BE2C (cell line): ENCODE results near the gene ATP2B3.
A peak's percentile ranks its signal among the peaks of the same experiment; 100 is the strongest.

Experiments used
- DNase-seq: peaks from one replicate; pipeline ENCODE4 v3.0.0-alpha.2; 2020
- H3K27me3 ChIP-seq: fragments of 250-450 bp; sonication (Bioruptor Pico); 2 replicates; pipeline ENCODE4 v1.5.1; 2020; ENCODE audit warnings: mild to moderate bottlenecking
- H3K36me3 ChIP-seq: fragments of 250-450 bp; sonication (Bioruptor Pico); 2 replicates; pipeline ENCODE4 v1.5.1; 2020; ENCODE audit warnings: mild to moderate bottlenecking
- H3K4me1 ChIP-seq: fragments of 250-450 bp; sonication (Bioruptor Pico); 2 replicates; pipeline ENCODE4 v1.5.1; 2020
- H3K4me3 ChIP-seq: 2 replicates; pipeline ENCODE4 v1.5.1; 2011; ENCODE audit warnings: low read depth, low read length
- H3K9me3 ChIP-seq: fragments of 250-450 bp; sonication (Bioruptor Pico); 2 replicates; pipeline ENCODE4 v1.5.1; 2020
- TF ChIP-seq, protein P1 (sequence below): IDR thresholded peaks from 2 replicates; pipeline ENCODE4 v1.5.1; 2012; ENCODE audit warnings: mild to moderate bottlenecking, low read depth, low read length

ATP2B3 gene

DNA sequence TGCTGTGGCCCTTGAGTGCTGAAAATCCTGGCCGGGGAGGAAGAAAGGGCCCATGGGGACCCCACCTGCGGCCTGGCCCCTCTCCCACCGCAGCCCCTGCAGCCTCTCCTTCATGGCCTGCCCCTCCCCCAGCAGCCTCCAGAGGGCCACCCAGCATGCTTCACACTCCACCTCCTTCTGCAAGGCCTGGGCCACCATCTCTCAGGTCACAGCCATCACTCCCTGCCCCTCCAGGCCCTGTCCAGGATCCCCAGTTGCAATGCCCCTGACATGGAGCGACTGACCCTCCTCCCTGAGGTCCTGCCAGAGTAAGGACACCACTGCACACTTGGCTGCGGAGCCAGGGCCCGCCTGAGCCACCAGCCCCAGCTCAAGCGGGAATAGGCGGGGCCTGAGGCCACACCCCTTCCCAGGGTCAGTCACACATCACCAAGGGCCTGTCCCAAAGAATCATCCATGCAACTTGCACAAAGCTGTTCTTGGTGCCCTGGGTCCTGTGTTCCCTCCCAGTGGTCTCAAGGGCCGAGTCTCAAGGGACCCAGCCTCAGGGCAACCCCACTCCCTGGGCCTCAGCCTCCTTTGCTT is 48.6 kb downstream of the ATP2B3 start:
- Histone ChIP-seq H3K27me3 (no peaks in the 10 kb centered on the region), H3K36me3 (no peaks in the 10 kb centered on the region), H3K4me3 (no peak overlapping the region), H3K9me3 (no peaks in the 10 kb centered on the region), H3K4me1 (peaks cover 11% of the 10 kb centered on the region)
- TF ChIP-seq, protein P1, sequence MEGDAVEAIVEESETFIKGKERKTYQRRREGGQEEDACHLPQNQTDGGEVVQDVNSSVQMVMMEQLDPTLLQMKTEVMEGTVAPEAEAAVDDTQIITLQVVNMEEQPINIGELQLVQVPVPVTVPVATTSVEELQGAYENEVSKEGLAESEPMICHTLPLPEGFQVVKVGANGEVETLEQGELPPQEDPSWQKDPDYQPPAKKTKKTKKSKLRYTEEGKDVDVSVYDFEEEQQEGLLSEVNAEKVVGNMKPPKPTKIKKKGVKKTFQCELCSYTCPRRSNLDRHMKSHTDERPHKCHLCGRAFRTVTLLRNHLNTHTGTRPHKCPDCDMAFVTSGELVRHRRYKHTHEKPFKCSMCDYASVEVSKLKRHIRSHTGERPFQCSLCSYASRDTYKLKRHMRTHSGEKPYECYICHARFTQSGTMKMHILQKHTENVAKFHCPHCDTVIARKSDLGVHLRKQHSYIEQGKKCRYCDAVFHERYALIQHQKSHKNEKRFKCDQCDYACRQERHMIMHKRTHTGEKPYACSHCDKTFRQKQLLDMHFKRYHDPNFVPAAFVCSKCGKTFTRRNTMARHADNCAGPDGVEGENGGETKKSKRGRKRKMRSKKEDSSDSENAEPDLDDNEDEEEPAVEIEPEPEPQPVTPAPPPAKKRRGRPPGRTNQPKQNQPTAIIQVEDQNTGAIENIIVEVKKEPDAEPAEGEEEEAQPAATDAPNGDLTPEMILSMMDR: no peak
- DNase-seq: peak; percentile 46

DNA sequence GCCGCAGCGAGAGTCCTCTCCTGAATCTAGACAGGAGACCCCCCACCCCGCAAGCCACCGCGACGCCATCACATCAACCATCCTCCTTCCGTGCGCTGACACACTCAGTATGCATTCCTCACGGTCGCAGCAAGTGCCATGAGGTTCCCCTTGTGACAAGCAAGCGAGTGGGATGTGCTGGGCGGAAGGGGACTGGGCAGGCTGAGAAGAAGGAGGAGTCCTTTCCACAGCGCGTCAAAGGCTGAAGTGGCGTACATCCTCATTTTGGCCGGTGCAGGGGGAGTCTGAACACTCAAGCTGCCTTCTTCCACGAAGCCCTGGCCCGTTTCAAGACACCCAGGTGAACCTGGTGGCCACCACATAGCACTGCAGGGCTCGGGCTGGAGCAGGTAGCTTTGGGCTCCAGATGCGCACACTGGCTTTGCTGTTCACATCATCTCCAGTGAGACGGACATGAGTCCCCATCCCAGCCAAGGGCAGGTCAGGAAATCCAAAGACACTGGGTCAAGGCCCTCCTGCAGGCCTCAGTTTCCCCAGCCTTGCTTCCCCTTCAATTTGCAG is 51.1 kb downstream of the ATP2B3 start:
- DNase-seq: no peak
- TF ChIP-seq, protein P1: peak; percentile 9; the same call in 1 of the 2 replicates
- H3K4me3 ChIP-seq: no peak overlapping the region
- no peaks in the 10 kb centered on the region for H3K36me3 ChIP-seq
- H3K27me3 ChIP-seq: no peaks in the 10 kb centered on the region
- peaks cover 9% of the 10 kb centered on the region for H3K4me1 ChIP-seq
- H3K9me3 ChIP-seq: no peaks in the 10 kb centered on the region

DNA sequence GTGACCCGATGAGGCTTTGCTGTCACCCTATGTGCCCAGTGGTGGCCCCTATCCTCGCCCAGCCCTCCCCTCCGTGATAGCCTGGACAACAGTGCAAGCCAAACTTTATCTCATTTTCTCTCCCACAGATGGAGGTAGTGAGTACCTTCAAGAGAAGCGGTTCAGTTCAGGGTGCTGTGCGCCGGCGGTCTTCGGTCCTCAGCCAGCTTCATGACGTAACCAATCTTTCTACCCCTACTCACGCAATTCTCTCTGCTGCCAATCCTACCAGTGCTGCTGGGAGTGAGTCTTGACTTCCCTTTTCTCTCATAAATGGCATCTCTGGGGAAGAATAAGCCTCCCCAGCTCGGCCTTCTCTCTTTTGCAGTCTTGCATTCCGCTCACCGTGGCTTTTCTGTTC is 52.0 kb downstream of the ATP2B3 start:
- TF ChIP-seq, protein P1: no peak
- peaks cover under 1% of the 10 kb centered on the region for H3K4me1 ChIP-seq
- no peaks in the 10 kb centered on the region for H3K36me3 ChIP-seq
- H3K27me3 ChIP-seq: no peaks in the 10 kb centered on the region
- H3K9me3 ChIP-seq: no peaks in the 10 kb centered on the region
- DNase-seq: no peak
- no peak overlapping the region for H3K4me3 ChIP-seq

DNA sequence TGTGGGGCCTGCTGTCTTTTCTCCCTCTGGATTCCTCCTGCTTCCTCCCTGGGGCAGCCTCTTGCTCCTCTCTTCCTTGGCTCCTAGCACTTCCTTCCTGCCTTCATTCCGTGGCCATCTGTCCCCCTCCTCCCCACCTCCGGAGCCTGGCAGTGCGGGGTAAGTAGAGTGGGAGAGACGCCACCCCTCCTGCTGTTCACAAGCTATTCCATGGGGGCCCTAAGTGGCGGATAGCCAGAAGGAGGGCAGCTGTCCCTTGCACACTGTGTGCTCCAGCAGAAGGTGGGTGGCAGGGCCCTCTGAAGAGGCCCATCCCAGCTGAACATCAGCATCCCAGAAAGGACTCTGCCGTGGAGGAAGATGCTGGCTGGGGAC is 54.1 kb downstream of the ATP2B3 start:
- no peaks in the 10 kb centered on the region for H3K4me1 ChIP-seq
- DNase-seq: no peak
- no peaks in the 10 kb centered on the region for H3K36me3 ChIP-seq
- TF ChIP-seq, protein P1: no peak
- H3K27me3 ChIP-seq: no peaks in the 10 kb centered on the region
- H3K4me3 ChIP-seq: no peak overlapping the region
- no peaks in the 10 kb centered on the region for H3K9me3 ChIP-seq

DNA sequence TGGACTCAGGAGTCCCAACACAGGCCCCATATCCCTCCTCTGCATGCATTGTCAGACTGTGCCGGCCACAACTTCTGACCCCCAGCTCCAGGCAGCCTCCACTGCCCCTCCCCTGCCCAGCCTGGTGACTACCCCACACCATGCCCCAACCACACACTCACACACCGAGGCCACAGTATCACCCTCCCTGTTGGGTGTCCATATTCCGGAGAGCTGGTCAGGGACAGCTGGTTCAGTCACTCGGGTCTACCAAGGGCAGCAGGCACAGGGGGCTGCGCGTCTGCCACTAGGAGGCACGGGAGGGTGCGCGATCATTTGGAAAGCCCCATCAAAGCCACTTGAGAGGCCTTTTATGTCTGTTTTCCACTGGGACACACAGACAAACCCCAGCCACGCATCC is 55.2 kb downstream of the ATP2B3 start:
- TF ChIP-seq, protein P1: no peak
- no peak for DNase-seq

DNA sequence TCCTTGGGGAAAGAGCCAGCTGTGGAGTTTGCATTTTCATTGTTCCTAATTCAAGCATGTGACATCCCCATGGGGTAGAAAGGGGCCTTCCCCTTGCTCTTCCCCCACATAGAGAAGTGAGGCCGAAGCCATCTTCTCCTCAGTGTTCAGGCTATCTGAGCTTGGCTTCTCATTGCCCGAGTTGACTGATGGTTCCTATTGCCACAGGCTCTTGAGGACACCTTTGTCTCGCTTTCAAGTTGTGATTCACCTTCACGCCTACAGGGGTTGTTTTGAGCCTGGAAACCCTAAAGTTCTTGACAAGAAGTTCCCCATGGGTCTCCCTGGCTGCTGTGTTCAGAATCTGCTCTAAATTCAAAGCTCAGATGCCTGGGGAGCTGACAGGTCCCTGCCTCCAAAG is 56.5 kb downstream of the ATP2B3 start:
- H3K4me3 ChIP-seq: no peak overlapping the region
- H3K27me3 ChIP-seq: no peaks in the 10 kb centered on the region
- H3K36me3 ChIP-seq: no peaks in the 10 kb centered on the region
- no peaks in the 10 kb centered on the region for H3K4me1 ChIP-seq
- TF ChIP-seq, protein P1: no peak
- no peak for DNase-seq
- no peaks in the 10 kb centered on the region for H3K9me3 ChIP-seq

More for the DNA sequence above, 55.2 kb downstream of the ATP2B3 start:
- no peaks in the 10 kb centered on the region for H3K36me3 ChIP-seq
- no peak overlapping the region for H3K4me3 ChIP-seq
- no peaks in the 10 kb centered on the region for H3K4me1 ChIP-seq
- H3K27me3 ChIP-seq: no peaks in the 10 kb centered on the region
- no peaks in the 10 kb centered on the region for H3K9me3 ChIP-seq
